ENCODE data around the gene PTPRK.

DNA sequence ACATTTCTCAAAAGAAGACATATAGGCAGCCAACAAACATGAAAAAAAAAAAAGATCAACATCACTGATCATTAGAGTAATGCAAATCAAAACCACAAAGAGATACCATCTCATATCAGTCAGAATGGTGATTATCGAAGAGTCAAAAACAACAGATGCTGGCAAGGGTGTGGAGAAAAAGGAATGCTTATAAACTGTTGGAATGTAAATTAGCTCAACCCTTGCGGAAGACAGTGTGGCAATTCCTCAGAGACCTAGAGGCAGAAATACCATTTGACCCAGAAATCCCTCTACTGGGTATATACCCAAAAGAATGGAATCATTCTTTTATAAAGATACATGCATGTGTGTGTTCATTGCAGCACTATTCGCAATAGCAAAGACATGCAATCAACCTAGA, 315.8 kb downstream of the PTPRK start:
- TF ChIP-seq, protein P1, sequence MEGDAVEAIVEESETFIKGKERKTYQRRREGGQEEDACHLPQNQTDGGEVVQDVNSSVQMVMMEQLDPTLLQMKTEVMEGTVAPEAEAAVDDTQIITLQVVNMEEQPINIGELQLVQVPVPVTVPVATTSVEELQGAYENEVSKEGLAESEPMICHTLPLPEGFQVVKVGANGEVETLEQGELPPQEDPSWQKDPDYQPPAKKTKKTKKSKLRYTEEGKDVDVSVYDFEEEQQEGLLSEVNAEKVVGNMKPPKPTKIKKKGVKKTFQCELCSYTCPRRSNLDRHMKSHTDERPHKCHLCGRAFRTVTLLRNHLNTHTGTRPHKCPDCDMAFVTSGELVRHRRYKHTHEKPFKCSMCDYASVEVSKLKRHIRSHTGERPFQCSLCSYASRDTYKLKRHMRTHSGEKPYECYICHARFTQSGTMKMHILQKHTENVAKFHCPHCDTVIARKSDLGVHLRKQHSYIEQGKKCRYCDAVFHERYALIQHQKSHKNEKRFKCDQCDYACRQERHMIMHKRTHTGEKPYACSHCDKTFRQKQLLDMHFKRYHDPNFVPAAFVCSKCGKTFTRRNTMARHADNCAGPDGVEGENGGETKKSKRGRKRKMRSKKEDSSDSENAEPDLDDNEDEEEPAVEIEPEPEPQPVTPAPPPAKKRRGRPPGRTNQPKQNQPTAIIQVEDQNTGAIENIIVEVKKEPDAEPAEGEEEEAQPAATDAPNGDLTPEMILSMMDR (conservative IDR thresholded peaks at IDR 0.05) = no peak
- TF ChIP-seq ZFX (IDR thresholded peaks at IDR 0.05) = no peak
